Left colon (tissue), 2 donors: ENCODE data around the gene TIAM1. TPM values are rescaled to one million over a fixed set of nuclear protein-coding genes. Genes with fewer than 3 reads are reported as not detected.

Experiments used
- ATAC-seq: fragments of 200-7000 bp; cut with Tn5 transposase; one replicate; pipeline ENCODE4 v1.9.1; 2020; ENCODE audit warnings: mild to moderate bottlenecking, moderate library complexity
- DNase-seq, 2 donors: peaks; one replicate each; pipeline ENCODE4 v3.0.0-alpha.2; 2020
- intact Hi-C, 2 donors: fragments of 100-400 bp; cut with DNase I in 1 of 2; cut with micrococcal nuclease in 1 of 2; formaldehyde crosslinking; loops; one replicate each; pipeline versions ENCODE4 v1.11.2 to v1.14.0; 2022; cut with DNase I, micrococcal nuclease
- total RNA-seq, 2 donors: library from RNA; stranded (reverse); fragmentation: NEBNext Ultra II Directional; extraction: Animal tissue kit (Norgen Biotek cat#: 25700); gene quantifications; one replicate each; pipeline ENCODE4 v1.2.1, GENCODE V29; 2021
- donor health status: DM: no; HTN: no; CAD: no.
- donor health status: DM: yes; HTN: yes; CAD: no.

TIAM1 gene
- total RNA-seq, 2 donors from 2014 or later, result 6.4 to 6.9 TPM

DNA sequence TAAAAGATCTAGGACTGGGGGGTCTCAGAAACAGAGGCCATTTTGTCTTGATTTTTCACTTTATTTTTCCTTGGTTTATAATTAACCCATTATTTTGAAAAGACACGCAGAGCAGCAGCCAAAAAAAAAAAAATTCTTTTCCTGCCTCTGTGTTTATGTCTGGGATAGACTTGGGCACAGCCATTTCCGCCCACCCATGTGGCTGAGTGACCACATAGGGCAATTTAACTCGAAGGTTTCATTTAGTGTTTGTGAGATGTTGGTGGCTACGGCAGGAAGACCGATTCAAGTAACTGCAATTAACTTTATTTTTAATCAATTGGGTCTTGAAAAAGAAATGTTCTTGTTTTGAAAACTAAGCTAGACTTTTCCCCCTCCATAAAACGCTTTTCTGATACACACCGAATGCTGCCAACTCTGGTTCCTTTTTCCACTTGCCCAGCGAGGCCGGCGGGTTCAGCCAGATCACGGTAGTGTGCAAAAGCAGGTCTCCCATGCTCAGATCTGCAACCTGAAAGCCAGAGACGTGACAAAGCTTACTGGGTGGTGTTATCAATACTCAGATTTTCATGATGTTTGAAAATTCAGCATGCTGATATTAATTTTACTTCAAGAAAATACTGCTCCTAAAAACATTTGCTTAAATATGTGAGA lies 208.4 kb downstream of the TIAM1 start:
- intact Hi-C loops, result no loop called here
- no peak for ATAC-seq
- DNase-seq, result no peak

DNA sequence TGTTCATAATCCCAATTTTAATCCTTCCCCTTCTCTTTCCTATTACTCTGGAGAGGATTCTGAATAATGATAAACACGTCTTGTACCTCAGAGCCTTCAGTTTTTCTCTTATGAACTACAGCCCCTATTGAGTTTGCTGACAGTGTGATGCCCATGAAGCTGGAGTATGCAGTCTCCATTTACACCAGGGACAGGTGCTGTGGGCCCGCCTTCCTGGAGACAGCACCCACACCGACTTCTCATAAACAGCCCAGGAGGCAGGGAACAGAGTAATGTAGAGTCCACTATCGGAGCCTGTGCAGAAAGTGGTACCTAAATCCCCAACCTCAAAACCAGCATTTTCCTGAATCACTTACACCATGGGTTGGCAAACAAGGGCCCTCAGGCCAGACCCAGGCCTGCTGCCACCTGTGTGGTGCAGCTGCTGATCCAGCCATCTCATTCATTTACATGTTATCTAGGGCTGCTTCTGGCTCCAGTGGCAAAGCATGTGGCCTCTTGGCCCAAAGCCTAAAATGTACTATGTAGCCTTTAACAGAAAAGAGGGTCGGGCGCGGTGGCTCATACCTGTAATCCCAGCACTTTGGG lies 210.7 kb downstream of the TIAM1 start:
- intact Hi-C loops, result no loop called here
- DNase-seq, result no peak
- ATAC-seq, result no peak

DNA sequence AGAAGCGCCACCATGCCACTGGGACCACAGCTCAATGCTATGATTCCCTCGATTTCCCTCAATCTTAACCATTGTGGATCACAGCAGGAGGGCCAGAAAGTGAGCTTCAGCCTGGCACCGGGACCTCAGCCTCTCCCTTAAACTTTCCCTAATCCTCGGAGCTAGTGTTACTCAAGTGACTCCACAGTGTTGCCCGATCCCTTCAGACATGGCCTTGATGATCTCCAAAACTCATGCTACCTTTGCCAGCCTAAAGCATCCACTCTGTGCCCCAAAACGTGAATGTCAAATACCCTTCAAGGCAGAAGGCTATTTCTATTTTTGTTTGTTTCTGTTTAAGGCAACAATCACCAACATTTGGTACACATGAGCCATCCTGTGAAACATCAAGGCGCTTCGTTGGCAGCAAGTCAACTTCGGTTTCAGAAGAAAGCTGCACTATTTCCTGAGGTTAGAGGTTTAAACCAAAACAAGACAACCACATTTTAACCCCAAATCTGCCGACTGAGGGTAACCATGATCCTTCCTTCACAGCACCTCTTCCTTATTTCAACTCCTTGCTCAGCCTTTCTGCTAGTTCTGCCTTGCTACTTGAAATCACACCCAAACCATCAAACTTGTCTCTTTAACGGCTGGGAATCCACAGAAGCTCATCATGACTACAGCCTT lies 211.4 kb downstream of the TIAM1 start:
- intact Hi-C loops, result no loop called here
- no peak for ATAC-seq
- DNase-seq, result peak in 1 of 2 donors; percentile 26

DNA sequence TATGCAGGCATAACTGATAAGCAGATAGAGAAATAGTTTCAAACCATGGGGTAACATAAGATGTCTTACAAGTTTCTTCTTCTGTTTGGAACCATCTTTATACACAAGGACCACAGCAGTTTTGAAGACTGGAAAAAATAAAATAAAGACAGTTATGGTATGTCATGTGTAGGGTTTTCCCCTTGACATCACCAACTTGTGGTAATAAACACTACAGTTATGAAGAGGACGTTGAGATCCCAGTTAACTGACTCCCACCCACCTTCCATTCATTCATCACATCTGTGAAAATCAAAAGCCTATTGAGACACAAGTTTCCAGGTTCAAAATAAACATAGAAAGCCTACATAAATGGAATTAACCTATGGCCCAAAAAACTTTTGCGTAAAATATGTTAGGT lies 213.2 kb downstream of the TIAM1 start:
- intact Hi-C loops, result no loop called here
- ATAC-seq (no peak), DNase-seq (no peak)

DNA sequence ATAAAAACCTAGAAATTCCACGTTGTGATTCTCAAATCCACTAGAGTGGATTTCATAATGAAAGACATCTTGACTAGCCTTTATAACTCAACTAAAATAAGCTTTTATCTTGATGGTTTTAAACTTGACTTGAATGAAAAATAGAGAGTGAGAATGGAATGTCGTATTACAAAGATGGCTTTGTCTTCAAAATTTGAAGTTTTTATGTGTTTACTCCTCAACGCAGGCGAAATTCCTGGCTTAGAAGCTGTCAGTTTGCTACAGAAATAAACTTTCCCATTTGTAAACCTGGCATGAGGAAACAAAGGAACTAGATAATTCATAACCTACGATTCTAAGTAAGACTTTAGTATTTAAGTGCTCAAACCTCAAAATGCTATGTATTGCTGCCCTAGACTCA lies 215.8 kb downstream of the TIAM1 start:
- ATAC-seq (no peak), DNase-seq (no peak)
- intact Hi-C loops, result no loop called here

DNA sequence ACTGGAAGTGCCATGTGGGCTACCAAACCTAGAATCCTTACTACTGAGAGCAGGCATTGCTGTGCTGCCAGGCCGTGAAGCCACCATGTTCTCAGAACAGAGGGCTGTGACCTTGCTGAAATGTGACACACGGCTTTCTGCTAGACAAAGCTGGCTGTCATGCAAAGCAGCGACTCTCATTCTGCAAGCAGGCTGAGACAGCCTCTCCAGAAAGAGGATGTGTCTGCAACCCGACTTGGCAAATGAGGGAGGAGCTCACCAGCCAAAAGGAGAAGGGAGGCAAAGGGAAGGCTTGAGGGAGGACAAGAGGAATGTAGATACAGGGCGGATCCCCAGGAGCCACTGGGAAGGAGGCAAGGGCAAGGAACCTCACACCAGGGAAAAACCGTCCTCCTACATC lies 220.1 kb downstream of the TIAM1 start:
- DNase-seq, result no peak
- intact Hi-C loops, result no loop called here
- ATAC-seq, result no peak

DNA sequence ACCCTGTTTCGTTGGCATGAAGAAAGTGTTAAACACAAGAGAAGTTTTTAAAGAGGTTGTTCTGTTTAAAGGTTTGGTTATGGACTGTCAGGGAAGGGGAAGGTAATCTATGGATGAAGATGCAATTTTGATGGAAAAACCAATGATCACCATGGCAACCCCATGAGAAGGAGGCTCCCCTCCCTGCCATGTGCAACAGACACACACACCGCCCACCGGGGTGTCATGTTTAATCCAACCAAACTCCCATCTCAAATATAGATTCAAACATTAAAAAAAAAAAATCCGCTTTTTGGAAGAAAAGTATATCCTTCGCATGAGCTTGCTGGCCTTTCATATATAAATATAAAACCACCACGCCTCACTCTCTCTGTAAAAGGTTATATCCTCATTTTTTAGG lies 224.9 kb downstream of the TIAM1 start:
- no peak for DNase-seq
- ATAC-seq, result no peak
- intact Hi-C loops, result no loop called here

DNA sequence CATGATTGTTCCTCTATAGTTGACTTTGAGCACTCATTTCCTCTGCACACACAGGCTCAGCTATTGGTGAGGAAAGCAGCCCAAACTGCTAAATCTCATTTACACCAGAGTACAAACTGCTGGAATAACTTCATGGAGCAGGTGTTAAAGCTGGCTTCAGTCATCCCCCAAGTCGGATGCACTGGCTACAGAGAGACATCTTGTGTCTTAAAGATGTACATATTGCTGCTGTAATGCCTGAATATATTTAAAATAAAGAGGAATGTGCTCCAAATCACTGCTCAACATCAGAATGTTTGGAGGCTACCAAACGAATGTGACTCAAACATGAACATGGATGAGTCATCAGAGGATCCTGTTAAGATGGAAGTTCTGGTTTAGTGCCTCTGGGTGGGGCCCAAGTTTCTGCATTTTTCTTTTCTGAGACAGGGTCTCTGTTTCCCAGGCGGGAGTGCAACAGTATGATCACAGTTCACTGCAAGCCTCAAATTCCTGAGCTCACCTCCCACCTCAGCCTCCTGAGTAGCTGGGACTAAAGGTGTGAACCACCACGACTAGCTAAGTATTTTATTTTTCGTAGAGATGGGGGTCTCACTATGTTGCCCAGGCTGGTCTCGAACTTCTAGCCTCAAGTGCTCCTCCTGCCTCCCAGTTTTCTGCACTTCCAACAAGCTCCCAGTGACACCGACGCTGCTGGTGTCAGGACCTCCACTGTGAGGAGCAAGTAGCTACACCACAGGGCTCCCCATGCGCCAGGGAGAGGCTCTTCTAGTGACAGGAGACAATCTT lies 226.7 kb downstream of the TIAM1 start:
- DNase-seq (no peak), ATAC-seq (no peak)
- intact Hi-C loops, result no loop called here

DNA sequence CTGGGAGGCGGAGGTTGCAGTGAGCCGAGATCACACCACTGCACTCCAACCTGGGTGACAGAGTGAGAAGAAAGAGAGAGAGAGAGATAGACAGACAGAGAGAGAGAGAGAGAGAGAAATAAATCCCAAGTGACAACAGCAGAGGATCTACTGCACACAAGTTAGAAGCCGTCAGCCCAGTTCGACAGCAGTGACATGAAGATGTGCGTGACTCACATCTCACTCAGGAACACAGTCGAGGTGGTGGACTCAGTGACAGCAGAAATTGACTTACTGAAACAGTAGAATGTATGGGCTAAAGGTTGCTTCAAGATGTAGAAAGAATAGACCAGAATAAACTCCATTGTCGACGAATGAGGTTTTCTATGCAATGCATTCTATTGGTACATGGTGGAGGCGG lies 228.8 kb downstream of the TIAM1 start:
- ATAC-seq (no peak), DNase-seq (no peak)
- intact Hi-C loops, result no loop called here

DNA sequence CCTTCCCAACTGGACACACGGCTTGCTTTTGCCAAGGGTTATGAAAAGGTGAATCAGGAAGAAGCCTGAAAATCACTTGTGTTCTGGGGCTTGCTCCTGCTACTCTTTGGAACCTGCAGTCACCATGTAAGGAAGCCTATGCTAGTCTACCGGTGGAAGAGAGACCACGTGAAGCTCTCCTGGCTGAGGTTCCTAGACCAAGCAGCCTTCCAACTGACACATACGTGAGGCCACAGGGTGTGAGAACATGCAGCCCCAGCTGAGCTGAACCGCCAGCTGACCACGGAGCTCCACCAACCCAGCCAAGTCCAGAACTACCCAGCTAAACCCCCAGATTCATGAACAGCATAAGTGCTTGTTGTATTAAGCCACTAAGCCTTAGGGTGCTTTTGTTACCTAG lies 233.0 kb downstream of the TIAM1 start:
- intact Hi-C loops, result no loop called here
- DNase-seq (no peak), ATAC-seq (no peak)

DNA sequence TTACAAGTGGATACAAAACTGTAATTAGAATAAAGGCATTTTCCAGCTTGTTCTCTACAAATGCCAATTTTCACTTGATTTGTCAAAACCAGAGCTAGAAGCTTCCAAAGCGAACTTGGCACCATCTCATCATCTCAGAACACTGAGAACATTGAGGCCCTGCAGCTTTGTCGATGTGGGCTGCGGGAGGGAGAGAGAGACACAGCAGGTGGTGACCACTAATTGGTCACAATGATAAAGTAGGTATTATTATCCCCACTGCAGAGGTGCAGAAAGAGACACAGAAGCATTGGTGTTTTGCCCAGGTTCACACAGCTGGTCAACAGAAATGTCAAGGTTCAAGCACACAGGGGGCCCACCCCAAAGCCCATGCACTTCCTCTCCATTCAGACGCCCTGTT lies 233.6 kb downstream of the TIAM1 start:
- no peak for DNase-seq
- intact Hi-C loops, result no loop called here
- ATAC-seq, result no peak

DNA sequence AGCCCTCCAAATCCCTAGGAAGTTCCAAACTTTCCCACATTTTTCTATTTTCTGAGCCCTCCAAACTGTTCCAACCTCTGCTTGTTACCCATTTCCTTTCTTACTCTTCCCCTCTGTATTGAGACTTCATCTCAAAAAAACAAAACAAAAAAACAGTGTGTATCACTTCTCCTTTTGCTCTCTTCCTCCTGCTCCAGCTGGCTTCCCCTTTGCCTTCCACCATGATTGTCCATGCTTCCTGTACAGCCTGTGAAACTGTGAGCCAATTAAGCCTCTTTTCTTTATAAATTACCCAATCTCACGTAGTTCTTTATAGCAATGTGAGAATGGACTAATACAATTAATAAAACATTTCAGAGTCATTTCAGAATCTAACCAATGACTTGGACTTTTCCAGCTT lies 236.2 kb downstream of the TIAM1 start:
- ATAC-seq, result no peak
- intact Hi-C loops, result no loop called here

DNA sequence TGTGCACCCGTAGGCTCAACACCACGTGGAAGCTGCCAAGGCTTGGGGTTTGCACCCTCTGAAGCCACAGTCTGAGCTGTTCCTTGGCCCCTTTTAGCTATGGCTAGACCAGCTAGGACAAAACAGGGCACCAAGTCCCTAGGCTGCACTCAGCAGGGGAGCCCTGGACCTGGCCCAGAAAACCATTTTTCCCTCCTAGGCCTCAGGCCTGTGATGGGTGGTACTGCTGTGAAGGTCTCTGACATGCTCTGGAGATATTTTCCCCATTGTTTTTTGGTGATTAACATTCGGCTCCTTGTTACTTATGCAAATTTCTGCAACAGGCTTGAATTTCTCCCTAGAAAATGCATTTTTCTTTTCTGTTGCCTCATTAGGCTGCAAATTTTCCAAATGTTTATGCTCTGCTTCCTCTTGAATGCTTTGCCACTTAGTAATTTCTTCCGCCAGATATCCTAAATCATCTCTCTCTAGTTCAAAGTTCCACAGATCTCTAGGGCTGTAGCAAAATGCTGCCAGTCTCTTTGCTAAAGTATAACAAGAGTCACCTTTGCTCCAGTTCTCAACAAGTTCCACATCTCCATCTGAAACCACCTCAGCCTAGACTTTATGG lies 236.8 kb downstream of the TIAM1 start:
- no peak for ATAC-seq
- intact Hi-C loops, result no loop called here
- no peak for DNase-seq

More for the DNA sequence above, 236.2 kb downstream of the TIAM1 start:
- DNase-seq, result no peak

DNA sequence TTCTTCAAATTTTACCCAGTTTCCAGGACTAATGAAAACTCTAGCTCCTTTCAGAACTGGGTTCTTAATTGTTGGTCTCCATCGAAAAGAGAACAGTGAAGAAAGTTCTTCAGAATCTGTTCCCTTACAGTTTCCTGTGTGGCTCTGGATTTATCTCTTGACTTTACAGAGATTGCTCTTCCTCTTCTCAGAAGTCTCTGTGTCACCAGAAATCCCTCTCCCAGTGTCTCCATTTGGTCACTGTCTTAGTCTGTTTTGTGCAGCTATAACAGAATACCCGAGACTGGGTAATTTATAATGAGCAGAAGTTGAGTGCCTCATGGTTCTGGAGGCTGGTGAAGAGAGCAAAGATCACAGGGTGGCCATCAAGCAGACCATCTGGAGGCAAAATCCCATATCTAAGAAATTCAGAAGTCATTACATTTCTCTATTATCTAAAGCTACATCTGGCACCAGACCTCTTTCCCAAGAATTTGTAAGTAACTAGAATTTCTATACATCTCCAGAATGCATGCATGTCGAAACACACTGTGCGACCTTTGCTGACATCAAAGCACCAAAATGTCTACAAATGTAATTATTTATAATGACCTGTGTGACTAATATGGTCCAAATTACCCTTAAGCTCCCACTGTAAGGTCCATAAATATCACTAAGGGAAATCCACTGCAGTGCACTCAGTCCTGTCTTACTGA lies 240.3 kb downstream of the TIAM1 start:
- DNase-seq, result no peak
- intact Hi-C loops, result no loop called here
- no peak for ATAC-seq

DNA sequence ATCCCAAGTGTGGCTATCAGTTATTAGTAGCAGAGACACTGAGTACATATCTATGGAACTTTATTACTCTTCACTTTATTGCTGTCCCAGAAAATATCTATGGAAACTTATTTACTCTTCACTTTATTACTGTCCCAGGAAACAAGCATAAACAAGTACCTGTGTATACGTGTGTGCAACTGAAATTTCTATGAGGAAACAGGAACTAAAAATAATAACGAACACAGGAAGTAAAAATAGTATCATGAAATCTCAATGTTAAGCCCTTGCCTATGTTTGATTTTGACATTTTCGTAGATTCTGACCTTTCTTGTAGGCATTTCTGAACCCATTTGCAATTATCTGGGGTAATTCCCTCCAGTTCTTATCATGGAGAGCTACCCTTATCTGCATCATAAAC lies 240.9 kb downstream of the TIAM1 start:
- intact Hi-C loops, result no loop called here
- ATAC-seq (no peak), DNase-seq (no peak)

DNA sequence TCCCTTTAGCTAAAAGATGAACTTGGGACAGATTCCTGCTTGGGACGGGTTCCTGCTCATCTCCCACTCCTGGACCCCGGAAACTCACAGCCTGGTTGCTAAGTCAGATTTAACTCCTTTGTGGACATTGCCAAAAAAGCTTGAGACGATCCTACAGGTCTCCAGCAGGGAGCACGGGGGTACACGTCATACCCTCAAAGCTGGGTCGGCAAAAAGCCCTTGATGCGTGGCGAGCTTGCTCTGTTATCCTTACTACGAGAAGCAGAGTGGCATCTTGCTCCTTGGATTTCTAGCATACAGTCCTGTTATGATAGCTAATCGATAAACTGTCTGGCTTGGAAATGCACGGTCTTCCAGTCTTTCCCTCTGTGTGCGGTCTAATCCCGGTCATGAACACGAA lies 244.9 kb downstream of the TIAM1 start:
- intact Hi-C loops, result loop anchor here in 1 of 2 donors (5.0 to 10.0 kb wide), 2 partner anchors 83 to 506 kb away; no protein-coding TSS in a partner anchor
- DNase-seq (no peak), ATAC-seq (no peak)

DNA sequence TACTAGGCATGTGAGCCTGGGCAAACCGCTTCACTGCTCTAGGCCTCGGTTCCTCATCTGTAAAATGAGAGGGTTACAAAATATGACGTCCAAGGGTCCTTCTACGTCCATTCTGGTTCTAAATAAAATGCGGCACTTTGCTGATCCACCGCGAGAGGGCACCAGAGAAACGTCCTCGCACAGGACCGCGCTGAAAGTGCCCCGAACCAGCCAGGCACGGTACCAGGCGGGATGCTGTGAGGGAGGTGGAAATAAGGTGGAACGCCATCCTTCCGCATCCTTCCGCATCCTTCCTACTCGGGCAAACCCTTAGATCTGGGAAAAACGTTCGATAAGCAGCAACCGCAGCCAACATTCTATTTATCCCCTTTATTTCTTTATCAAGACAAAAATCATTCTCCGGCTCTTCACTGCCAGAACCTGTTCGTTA lies 245.5 kb downstream of the TIAM1 start:
- DNase-seq (peak; percentile 28 to 72), ATAC-seq (peak; percentile 66)
- intact Hi-C loops, result loop anchor here in 1 of 2 donors (5.0 to 10.0 kb wide), 2 partner anchors 84 to 506 kb away; no protein-coding TSS in a partner anchor

DNA sequence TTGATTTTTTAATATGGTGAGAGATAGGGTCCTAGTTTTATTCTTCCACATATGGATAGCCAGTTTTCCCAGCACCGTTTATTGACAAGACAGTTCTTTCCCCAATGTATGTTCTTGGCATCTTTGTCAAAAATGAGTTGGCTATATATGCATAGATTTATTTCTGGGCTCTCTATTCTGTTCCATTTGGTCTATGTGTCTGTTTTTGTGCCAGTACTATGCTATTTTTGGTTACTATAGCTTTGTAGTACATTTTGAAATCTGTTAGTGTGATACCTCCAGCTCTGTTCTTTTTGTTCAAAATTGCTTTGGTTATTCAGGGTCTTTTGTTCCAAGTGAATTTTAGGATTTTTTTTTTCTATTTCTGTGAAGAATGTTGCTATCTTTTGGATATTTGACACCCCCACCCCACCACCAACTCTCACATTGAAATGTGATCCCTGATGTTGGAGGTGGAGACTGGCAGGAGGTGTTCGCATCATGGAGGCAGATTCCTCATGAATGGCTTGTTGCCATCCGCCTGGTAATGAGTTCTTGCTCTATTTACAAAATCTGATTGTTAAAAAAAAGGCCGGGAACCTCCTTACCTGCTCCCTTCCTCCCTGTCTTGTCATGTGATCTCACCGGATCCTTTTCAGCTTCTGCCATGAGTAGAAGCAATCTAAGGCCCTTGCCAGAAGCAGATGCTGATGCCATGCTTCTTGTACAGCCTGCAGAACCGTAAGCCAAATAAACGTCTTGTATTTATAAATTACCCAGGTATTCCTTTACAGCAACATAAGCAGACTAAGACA lies 251.0 kb downstream of the TIAM1 start:
- no peak for ATAC-seq
- intact Hi-C loops, result loop anchor here in 1 of 2 donors (10.0 kb wide), 1 partner anchor 512 kb away; no protein-coding TSS in a partner anchor
- DNase-seq, result no peak
